HG02571 (cell line): ENCODE measurements around the gene TRAPPC6A.

Source experiments
- ATAC-seq: cut with Tn5 transposase; IDR thresholded peaks from one replicate; pipeline ENCODE4 v1.9.1; 2021; ENCODE audit warnings: mild to moderate bottlenecking, moderate library complexity; ENCODE audit not compliant: unreplicated experiment

The TRAPPC6A gene

DNA sequence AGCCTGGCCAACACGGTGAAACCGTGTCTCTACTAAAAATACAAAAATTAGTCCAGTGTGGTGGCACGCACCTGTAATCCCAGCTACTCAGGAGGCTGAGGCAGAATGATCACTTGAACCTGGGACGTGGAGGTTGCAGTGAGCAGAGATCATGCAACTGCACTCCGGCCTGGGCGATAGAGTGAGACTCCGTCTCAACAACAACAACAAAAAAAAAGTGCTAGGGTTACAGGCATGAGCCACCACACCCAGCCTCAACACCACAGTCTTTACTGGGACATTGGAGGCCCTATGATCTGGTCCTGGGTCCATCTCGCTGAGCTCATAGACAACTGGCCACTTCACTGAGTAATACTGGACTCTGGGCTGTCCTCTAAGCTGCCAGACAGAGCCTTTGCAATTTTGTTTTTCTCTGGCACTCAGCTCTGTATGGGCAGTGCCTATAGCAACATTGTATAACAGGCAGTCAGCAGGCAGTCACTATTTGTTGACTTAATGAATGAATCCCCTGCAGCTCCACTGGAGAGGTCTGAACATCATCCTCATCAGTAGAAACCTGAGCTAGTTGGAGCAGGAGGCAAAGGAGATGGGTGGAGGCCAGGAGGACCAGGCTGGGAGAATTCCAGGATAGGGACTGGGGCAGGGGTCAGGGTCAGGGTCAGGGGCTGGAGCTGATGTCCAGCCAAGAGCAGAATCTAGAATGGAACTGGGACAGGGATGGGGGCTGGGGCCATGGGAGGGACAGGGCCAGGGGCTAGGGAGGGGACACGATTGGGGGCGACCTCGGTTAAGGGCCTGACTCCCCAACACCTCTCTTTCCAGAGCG, 8.7 kb upstream of the TRAPPC6A start:
- no peak for ATAC-seq

DNA sequence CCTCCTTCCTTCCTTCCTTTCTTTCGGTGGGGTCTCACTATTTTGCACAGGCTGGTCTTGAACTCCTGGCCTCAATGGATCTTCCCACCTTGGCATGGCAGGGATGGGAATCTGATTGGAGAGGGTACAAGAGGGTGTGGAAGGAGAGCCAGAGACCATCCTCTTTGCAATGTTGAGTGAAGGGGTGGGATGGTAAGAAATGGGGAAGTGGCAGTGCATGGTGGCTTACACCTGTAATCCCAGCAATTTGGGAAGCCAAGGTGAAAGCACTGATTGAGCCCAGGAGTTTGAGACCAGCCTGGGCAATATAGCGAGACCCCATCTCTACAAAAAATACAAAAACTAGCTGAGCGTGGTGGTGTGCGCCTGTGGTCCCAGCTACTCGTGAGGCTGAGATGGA, 6.1 kb upstream of the TRAPPC6A start:
- no peak for ATAC-seq

DNA sequence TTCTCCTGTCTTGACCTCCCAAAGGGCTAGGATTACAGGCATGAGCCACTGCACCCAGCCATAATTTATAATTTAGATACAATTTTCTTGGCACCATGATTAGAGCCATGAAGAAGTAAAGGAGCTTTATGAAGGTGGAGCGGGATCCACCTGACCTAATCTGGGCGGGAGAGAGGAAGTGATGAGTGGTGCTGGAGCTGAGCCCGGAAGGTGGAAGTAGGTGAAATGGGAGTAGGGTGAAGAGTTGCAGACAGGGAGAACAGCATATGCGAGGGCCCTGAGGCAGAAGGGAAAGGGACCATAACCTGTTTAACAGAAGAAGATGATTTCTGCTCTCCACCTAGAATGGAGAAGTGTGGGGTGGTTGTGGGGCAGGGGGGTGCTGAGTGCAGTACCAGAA, 4.7 kb upstream of the TRAPPC6A start:
- no peak for ATAC-seq

DNA sequence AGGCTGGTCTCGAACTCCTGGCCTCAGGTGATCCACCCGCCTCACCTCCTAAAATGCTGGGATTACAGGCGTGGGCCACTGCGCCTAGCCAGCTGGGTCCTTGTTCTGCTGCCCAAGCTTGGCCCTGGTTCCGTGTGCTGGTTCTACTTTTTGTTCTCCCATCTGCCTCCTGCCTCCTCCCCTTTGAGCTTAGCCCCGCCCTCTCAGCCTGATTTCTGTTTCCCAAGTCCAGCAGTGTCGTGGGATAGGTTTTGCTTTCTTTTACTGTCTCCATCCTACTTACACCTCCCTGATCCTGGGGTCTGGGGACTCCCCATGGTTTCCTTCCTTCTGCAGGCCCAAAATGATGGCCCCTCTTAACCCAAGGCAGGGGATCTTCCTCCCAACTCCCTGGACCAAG, 2.9 kb upstream of the TRAPPC6A start:
- ATAC-seq, result no peak

DNA sequence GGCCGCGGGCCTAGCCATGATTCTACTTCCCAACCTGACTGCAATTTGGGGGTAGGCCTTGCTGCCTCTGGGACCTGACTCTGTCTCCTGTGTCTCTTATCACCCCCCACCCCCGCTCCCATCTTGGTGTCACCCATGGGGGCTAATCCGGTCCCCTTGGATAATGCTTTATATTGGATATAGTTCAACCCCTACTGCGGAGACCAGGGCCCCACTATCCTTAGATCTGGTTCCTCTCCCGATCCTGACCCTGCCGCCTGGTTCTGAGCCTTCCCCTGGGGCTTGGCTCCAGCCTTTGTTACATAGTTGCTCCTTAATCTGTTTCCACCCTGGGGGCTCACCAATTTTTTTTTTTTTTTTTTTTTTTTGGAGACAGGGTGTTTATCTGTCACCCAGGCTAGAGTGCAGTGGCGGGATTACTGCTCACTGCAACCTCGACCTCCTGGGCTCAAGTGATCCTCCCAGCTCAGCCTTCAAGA, 1.9 kb upstream of the TRAPPC6A start:
- ATAC-seq, result no peak

DNA sequence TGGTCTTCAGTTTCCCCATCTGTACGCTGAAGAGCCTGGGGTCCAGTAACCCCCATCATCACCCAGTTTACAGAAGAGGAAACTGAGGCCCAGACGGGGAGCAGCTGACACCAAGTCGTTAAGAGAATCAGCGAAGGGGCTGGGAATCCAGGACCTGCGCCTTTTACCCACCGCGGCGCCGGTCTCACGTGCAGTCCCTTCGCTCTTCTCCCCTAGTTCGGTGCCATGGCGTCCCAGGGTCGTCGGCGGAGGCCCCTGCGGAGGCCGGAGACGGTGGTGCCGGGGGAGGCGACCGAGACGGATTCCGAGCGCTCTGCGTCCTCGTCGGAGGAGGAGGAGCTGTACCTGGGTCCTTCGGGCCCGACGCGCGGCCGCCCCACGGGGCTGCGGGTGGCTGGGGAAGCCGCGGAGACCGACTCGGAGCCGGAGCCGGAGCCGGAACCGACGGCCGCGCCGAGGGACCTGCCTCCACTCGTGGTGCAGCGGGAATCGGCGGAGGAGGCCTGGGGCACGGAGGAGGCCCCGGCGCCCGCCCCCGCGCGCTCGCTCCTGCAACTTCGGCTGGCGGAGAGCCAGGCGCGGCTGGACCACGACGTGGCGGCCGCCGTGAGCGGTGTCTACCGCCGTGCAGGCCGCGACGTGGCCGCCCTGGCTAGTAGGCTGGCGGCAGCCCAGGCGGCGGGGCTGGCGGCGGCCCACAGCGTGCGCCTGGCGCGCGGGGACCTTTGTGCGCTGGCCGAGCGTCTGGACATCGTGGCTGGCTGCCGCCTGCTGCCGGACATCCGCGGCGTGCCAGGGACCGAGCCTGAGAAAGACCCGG, 1.2 kb upstream of the TRAPPC6A start:
- no peak for ATAC-seq

DNA sequence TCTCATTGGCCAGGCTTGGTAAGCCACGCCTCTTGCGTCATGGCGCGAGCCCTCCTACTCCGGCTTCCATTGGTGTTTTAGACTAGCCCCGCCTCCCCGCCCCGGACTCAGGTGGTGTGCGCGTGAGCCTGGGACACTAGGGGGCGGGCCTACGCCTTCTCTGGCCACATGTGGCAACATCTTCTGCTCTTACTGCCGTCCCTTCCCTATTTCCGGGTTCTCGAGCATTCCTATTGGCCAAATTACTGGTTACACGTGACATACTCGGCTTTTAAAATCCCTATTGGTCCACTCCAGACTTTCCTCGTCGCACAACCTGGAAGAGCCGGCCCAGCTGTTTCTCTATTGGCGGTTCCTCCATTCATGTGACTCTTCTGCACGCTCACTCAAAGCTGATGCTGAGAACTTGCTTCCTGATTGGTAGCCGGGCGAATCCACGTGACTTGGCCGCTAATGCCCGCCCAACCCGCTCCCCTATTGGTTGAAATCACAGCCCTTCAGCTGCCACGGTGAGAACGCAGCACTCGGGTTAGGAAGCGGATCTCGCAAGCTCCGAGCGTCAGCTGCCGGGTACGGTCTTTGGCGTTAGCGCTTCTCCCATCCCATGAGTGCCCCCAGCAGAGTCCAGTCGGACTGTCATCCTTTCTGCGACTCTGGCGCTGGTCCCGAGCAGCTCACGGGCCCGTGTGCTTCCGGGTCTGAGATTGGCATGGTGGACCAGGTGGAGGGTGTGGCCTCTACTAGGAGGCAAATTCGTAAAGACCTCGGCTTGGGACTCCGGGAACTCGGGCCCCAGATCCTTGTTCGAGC, 430 bp upstream of the TRAPPC6A start, which contains the start of gene BLOC1S3:
BLOC1S3 (plus strand) TSS at position 523 of the 810 bp plus-strand sequence. CDS start 513 bp downstream, outside the sequence.
- ATAC-seq, result peak; percentile 83

DNA sequence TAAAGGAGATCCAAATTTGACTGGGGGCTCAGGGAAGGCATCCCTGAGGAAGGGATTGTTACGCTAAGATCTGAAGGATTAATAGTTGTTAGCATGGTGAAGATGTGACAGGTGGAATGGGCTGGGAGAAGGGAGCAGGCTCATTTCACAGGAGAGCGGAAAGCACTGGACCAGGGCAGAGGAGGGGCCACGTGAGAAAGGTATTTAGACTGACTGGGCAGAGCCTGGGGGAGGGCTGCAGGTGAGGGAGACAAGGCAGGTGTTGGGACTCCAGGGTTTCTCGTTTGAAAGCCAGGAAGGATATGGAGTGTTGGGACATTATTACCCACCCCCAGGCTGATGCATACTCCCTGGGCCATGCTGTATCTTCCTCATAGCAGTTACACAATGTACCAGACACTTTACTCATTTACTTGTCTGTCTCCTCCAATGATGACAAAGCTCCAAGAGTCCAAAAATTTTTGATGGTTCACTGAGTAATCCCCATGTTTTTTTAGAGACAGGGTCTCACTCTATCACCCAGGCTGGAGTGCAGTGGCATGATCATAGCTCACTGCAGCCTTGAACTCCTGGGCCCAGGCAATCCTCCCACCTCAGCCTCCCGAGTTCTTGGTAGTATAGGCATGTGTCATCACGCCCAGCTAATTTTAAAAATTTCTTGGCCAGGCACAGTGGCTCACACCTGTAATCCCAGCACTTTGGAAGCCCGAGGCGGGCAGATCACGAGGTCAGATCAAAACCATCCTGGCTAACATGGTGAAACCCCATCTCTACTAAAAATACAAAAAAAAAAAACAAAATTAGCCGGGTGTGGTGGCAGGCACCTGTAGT, 2.3 kb downstream of the TRAPPC6A start:
- no peak for ATAC-seq

DNA sequence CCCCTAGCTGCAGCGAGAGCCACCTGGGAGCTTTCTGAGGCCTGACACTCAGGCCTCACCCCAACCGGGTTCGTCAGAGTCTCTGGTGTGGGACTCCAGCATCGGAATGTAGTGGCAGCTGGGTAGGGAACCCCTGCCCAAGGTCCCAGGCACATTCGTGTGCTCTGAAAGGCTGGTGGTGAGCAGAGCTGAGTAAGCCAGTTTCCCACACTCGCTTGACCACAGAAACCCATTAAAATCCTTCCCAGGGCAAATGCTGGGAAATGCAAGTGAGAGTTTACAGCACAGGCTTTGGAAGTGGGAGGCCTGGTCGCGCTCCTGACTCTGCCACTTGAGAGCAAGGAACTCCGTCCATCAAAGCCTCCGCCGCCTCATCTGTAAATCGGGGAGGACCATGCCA, 4.2 kb downstream of the TRAPPC6A start:
- ATAC-seq, result no peak

DNA sequence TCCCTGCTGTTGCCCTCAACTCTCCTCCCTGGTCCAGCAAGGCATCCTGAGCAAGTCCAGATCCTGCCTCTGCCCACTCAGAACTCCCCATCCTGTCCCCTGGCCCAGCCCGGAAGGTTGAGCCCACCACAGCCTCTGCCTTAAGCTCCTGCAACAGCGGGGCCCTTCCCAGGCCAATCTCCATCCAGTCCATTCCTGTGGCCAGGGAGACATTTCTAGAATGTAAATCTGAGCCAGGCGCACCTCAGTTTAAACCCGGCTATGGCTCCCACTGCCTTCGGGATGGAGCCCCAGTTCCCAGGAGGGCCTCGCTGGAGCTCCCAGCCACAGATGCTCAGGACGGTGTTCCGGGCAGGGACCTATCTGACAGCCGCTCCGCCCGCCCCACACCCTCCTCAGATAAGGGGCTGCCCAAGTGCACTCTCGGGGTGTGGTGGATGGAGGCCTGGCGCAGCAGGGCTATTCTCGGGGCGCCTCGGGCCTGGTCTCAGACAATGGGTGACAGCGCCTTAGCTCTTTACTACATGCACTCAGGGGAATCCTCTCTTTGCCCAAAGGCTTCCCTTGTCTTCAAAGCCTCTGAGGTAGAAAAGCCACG, 5.3 kb downstream of the TRAPPC6A start:
- ATAC-seq, result no peak

DNA sequence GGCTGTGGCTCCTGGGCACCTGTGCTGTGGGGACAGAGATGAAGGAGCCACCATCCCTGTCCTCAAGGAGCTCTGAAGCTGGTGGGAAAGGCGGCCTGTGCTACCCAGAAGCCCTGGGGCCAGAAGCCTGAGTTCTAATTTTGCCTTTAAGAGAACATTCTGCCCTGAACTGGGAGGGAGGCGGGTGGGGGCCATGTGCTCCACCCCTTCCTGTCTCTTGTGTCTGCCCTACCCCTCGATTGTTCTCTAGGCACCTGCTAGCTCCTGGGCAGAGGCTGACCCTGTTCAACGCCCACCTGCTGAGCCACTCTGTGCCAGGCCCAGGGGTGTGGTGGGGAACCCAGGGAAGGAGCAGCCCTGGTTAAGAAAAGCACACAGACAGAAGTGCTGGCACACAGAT, 5.9 kb downstream of the TRAPPC6A start:
- ATAC-seq, result no peak

DNA sequence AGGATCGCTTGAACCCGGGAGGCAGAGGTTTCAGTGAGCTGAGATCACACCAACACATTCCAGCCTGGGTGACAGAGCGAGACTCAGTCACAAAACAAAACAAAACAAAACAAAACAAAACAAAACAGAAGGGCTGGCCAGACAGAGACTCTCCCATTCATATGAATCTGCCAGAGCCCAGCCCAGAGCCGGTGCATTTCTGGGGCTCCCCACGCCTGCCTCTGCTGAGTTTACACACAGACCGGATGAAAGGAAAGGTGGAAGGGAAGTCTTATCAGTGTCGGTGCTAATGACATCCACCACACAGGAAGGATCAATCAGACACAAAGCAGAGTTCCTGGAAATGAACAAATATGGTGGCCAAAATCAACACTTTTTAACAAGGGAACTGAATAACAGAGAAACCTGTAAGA, 6.8 kb downstream of the TRAPPC6A start:
- ATAC-seq, result no peak

DNA sequence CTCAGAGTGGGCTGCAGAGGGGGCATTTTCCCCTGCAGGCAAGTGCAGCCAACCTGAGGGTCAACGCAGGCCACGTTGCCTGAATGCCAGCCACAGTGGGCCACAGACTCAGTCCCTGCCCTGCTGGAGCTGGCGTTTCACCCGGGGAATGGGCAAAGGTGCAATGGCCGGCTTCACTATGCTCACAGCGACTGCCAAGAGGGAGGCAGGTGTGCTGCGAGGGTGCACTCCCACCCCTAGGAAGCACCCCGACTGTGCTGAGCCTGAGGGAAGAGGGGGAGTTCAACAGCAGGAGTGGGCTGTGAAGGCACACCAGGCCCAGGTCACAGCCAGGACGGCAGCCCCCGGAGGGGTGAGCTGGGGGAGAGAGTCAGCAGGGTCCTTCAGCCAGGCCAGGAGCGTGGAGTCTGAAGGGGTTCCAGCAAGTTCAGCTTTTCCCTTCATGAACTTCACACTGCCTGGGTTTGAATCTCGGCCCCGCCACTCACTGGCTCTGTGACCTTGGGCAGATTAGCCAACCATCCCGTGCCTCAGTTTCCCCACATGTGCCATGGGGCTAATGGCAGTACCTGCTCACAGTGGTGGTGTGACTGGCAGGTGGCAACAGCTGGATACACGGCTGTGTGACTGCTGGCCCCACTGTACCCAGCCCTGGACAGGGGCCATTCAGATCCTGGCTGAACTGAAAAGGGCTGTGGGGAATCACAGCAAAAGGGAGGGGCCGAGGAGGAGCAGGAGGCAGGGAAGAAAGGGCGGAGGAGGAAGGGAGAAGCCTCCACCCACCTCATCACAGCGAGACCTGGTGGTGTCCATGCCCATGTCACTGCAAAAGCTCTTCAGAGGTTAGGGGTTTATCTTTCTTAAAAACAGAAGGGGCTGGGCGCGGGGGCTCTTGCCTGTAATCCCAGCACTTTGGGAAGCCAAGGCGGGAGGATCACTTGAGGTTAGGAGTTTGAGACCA, 7.6 kb downstream of the TRAPPC6A start:
- no peak for ATAC-seq

DNA sequence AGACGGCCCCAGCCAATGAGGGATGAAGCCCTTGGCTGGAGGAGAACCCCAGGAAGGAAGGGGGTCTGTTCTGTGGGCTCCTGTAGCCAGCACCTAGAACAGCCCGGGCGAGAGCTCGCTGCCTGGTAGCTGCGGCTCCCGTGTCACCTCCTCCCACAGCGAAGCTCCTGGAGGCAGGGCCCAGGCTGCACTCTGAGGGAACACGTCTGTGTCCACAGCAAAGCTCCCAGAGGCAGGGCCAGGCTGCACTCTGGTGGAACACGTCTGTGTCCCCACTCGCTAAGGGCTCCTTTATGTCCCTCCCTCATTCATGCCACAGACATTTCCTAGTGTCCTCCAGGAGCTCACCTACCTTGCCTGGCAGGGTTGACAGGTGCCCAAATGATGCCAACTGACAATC, 8.4 kb downstream of the TRAPPC6A start:
- ATAC-seq, result no peak

DNA sequence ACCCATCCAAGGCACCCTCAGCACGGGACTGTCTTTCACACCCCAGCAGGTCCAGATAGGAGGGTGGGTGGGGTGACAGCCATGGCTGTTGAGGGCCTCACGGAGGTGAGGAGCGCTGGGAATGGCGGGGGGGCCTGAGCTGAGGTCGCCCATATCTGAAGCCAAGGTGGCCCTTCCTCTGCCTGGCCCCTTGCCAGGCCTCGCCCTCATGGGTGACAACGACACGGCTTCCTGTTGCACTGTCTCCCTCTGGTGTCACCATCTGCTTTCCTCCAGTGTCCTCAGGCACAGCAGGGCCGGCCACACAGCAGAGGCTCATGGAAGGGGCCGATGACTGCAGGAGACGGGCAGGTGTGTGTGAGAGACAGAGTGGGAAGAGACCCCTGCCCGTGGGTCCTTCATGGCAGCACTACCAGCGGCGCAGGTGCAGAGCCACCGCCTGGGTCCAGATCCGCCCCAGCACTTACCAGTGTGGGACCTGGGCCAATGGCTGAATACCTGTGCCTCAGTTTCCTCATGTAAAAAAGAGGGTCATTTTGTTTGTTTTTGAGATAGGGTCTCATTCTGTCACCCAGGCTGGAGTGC, 9.2 kb downstream of the TRAPPC6A start:
- ATAC-seq, result no peak

DNA sequence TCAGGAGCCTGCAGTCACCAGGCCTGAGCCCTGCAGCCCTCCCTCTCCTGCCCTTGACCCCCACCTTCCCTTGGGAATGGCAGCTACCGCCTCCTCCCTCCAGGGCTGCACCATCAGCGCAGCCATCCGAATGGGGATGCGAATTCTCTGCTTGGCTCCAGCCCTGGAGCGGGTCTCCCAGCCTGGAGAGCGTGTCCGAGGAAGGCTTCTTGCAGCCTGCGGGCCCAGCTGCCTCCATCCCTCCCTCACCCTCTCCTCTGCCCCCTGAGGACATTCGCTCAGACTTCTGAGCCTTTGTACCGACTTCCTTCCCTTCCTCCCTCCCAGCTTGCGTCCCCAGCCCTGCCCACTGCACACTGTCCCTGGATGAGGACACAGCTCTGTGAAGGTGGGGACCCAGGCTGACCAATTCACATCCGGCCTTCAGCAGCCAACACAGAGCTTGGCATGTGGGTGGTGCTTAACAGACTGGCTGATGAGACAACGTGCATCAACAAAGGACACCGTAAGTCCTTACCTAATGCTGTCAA, 11.2 kb downstream of the TRAPPC6A start:
- ATAC-seq, result no peak

DNA sequence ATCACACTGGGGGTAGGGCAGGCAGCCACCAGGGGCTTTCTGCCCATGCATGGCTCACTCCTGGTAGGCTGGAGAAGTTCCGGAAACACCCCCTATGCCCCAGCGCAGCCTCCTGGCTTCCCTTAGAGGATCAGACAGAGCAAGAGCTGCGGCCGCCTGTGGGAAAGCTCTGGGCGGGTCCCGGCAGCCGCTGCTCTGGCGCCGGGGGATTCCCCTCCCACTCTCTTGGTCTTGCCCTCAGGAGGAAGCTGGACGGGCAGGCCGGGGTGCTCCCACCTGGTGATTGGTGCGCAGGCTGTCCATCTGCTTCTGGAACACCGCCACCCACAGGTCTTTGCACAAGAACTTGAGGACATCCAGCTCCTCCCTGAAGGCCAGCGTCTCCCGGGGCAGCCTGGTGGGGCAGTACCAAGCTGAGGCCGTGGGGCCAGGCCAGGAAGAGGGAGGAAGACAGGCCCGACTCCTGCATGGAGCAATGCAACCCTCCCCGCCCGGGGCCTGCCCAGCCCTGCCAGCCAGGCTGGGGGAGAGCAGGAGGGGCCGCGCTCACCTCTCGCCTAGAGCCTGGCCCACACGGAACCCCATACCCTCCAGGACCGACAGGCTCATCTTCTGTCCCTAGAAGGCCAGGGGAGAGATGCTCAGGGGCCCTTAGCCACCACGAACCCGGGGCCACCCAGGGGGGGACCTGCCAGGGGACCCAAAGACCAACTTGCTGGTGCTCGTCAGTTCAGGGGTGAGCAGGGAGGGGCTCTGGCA, 13.3 kb downstream of the TRAPPC6A start:
- ATAC-seq, result peak; percentile 60
